H1 (cell line): ENCODE data around the gene QPCTL. TPM values are rescaled to one million over a fixed set of nuclear protein-coding genes. Genes with fewer than 3 reads are reported as not detected.

Source experiments
- ATF2 ChIP-seq: IDR thresholded peaks from 2 replicates; pipeline ENCODE4 v1.6.1; 2012; ENCODE audit warnings: low read length, inconsistent platforms
- CBX5 ChIP-seq: fragments of 300-800, 300-1000 bp; sonication (generic); IDR thresholded peaks from 2 replicates; pipeline ENCODE4 v1.7.1; 2016; ENCODE audit warnings: antibody characterized with exemption, low read length, low read depth
- CHD1 ChIP-seq: IDR thresholded peaks from 2 replicates; pipeline ENCODE4 v1.6.1; 2012; ENCODE audit warnings: low read depth, low read length, improper control_type of control experiment
- E2F6 ChIP-seq: IDR thresholded peaks from 2 replicates; pipeline ENCODE4 v1.6.1; 2012; ENCODE audit warnings: inconsistent platforms
- FOSL1 ChIP-seq: IDR thresholded peaks from 2 replicates; pipeline ENCODE4 v1.6.1; 2011; ENCODE audit warnings: mild to moderate bottlenecking, low read depth, low read length, moderate library complexity; ENCODE audit not compliant: insufficient read depth
- GABPA ChIP-seq: IDR thresholded peaks from 2 replicates; pipeline ENCODE4 v1.6.1; 2011; ENCODE audit warnings: mild to moderate bottlenecking, low read length, moderate library complexity, borderline replicate concordance; ENCODE audit not compliant: insufficient read depth
- GTF2F1 ChIP-seq: IDR thresholded peaks from 2 replicates; pipeline ENCODE4 v1.6.1; 2012; ENCODE audit warnings: low read depth, low read length, improper control_type of control experiment, borderline replicate concordance
- KDM1A ChIP-seq: fragments of 200-600, 300-600 bp; sonication (generic); IDR thresholded peaks from 2 replicates; pipeline ENCODE4 v1.7.1; 2016; ENCODE audit warnings: mild to moderate bottlenecking, low read length, borderline replicate concordance
- MAFK ChIP-seq: IDR thresholded peaks from 2 replicates; pipeline ENCODE4 v1.6.1; 2012; ENCODE audit warnings: low read depth, mild to moderate bottlenecking, improper control_type of control experiment, low read length
- NRF1 ChIP-seq: IDR thresholded peaks from 2 replicates; pipeline ENCODE4 v1.6.1; 2011; ENCODE audit warnings: mild to moderate bottlenecking, low read depth, low read length, improper control_type of control experiment
- POLR2AphosphoS5 ChIP-seq: IDR thresholded peaks from 2 replicates; pipeline ENCODE4 v1.6.1; 2011; ENCODE audit warnings: low read depth, low read length
- RBBP5 ChIP-seq: IDR thresholded peaks from 2 replicates; pipeline ENCODE4 v1.7.1; 2012; ENCODE audit warnings: low read depth, mild to moderate bottlenecking, inconsistent platforms, low read length, moderate library complexity, borderline replicate concordance
- RFX5 ChIP-seq: IDR thresholded peaks from 2 replicates; pipeline ENCODE4 v1.6.1; 2011; ENCODE audit warnings: low read depth, low read length, improper control_type of control experiment, borderline replicate concordance
- RXRA ChIP-seq: IDR thresholded peaks from 2 replicates; pipeline ENCODE4 v1.6.1; 2011; ENCODE audit warnings: low read depth, mild to moderate bottlenecking, low read length, moderate library complexity; ENCODE audit not compliant: insufficient read depth
- SIRT6 ChIP-seq: IDR thresholded peaks from one replicate; pipeline ENCODE4 v1.7.1; 2012; ENCODE audit warnings: low read length, inconsistent platforms
- SIX5 ChIP-seq: IDR thresholded peaks from 2 replicates; pipeline ENCODE4 v1.6.1; 2011; ENCODE audit warnings: mild to moderate bottlenecking, low read depth, low read length
- SP1 ChIP-seq: IDR thresholded peaks from 2 replicates; pipeline ENCODE4 v1.6.1; 2011; ENCODE audit warnings: low read depth, low read length
- TAF1 ChIP-seq: IDR thresholded peaks from 2 replicates; pipeline ENCODE4 v1.6.1; 2011; ENCODE audit warnings: mild to moderate bottlenecking, low read depth, low read length
- TEAD4 ChIP-seq: IDR thresholded peaks from 2 replicates; pipeline ENCODE4 v1.6.1; 2012; ENCODE audit warnings: low read depth, low read length, inconsistent platforms, mixed read lengths
- polyA plus RNA-seq, 7 experiments: library from polyadenylated mRNA; depleted of rRNA in 3 of 7; stranded (reverse) in 5 of 7; unstranded in 2 of 7; fragments of >200 nt in 5 of 7; fragments of 200-250 nt in 2 of 7; gene quantifications; 1 replicate in 5 of 7; 2 replicates in 1 of 7; 4 replicates in 1 of 7; pipeline versions ENCODE4 v1.2.1 to v1.2.3, GENCODE V29; 2011 to 2013; ENCODE audit warnings: missing spikeins in 2 of 7, mixed read lengths in 2 of 7
- total RNA-seq: library from RNA; stranded (reverse); fragmentation: NEBNext Ultra II Directional; extraction: Animal tissue kit (Norgen Biotek cat#: 25700); gene quantifications from 2 replicates; pipeline ENCODE4 v1.2.1, GENCODE V29; 2021
- TF ChIP-seq, protein P1 (sequence below): IDR thresholded peaks from 2 replicates; pipeline ENCODE4 v1.6.1; 2011; ENCODE audit warnings: low read length, improper control_type of control experiment
- TF ChIP-seq, protein P2 (sequence below): IDR thresholded peaks from 2 replicates; pipeline ENCODE4 v1.6.1; 2012; ENCODE audit warnings: inconsistent platforms

The QPCTL gene
- total and polyA plus RNA-seq, 2 of the 8 experiments (the other 6 are each of a cell fraction or from before 2014, with no cell fraction given) = 25.2 to 35.3 TPM

DNA sequence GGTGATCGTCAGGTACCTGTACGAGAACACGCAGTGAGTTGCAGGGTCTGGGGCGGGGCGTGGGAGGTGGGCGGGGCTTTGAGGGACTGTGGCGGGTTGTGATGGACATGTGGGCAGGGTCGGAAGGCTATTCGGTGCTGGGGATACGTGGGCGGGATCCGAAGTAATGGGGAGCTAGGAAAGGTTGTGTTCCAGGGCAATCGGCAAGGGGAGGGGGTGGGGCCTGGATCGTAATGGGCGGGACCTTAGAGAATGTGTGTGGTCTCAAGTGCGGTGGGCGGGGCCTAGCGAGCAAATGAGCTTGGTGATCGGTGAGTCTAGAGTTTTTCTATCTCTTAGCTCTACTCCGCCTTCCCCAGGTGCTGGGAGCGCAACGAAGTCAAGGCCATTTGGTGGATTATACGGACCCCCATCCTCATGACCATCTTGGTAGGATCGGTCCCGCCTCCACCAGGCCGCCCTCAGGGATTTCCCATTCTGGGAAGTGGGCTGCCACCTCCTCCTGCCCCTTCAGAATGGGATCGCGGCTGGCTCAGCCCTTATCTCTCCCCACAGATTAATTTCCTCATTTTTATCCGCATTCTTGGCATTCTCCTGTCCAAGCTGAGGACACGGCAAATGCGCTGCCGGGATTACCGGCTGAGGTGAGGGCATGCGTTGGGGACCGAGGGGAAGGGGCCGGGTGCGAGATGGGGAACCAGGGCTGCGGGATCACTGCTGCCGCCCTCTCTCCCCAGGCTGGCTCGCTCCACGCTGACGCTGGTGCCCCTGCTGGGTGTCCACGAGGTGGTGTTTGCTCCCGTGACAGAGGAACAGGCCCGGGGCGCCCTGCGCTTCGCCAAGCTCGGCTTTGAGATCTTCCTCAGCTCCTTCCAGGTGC is 14.9 kb upstream of the QPCTL start (continued):
- TF ChIP-seq, protein P1, sequence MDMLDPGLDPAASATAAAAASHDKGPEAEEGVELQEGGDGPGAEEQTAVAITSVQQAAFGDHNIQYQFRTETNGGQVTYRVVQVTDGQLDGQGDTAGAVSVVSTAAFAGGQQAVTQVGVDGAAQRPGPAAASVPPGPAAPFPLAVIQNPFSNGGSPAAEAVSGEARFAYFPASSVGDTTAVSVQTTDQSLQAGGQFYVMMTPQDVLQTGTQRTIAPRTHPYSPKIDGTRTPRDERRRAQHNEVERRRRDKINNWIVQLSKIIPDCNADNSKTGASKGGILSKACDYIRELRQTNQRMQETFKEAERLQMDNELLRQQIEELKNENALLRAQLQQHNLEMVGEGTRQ = no peak
- TF ChIP-seq NRF1 (no peak), GTF2F1 (no peak), SIRT6 (no peak), RBBP5 (no peak), RXRA (no peak), KDM1A (no peak; the same call in 1 of the 2 replicates), TEAD4 (peak; percentile 63), FOSL1 (no peak), E2F6 (no peak), CHD1 (0 out of 2 replicates have a peak, but pooled peaks have one; percentile 45), GABPA (no peak), POLR2AphosphoS5 (no peak), MAFK (no peak), CBX5 (no peak), RFX5 (no peak), SP1 (peak; percentile 80), SIX5 (no peak), TAF1 (no peak), ATF2 (no peak)
- TF ChIP-seq, protein P2, sequence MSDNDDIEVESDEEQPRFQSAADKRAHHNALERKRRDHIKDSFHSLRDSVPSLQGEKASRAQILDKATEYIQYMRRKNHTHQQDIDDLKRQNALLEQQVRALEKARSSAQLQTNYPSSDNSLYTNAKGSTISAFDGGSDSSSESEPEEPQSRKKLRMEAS = 0 out of 2 replicates have a peak, but pooled peaks have one; percentile 7
